IgD-negative memory B cell (primary cell): Measurements from ENCODE around the gene NABP1. TPM values are rescaled to one million over a fixed set of nuclear protein-coding genes. Genes with fewer than 3 reads are reported as not detected.

Experiments used
- H3K27ac Mint-ChIP-seq, 3 donors: one replicate each; pipeline ENCODE4 v1.8.0; 2020 to 2022; ENCODE audit warnings: mild to moderate bottlenecking in 3 of 3, mixed read lengths in 3 of 3, moderate library complexity in 1 of 3
- H3K27me3 Mint-ChIP-seq: one replicate; pipeline ENCODE4 v1.8.0; 2021; ENCODE audit warnings: mixed read lengths
- H3K36me3 Mint-ChIP-seq: one replicate; pipeline ENCODE4 v1.8.0; 2020; ENCODE audit warnings: mild to moderate bottlenecking, mixed read lengths
- H3K4me1 Mint-ChIP-seq, 3 donors: one replicate each; pipeline ENCODE4 v1.8.0; 2020 to 2022; ENCODE audit warnings: mixed read lengths in 3 of 3, mild to moderate bottlenecking in 1 of 3
- H3K4me3 Mint-ChIP-seq, 4 donors: one replicate each; pipeline ENCODE4 v1.8.0; 2020 to 2022; ENCODE audit warnings: mild to moderate bottlenecking in 4 of 4, mixed read lengths in 4 of 4, moderate library complexity in 3 of 4
- H3K9me3 Mint-ChIP-seq, 3 donors: one replicate each; pipeline ENCODE4 v1.8.0; 2020 to 2021; ENCODE audit warnings: mixed read lengths in 3 of 3, mild to moderate bottlenecking in 1 of 3
- polyA plus RNA-seq: library from polyadenylated mRNA; unstranded; fragments of 300-500 nt; fragmentation: Illumina TruSeq; gene quantifications from one replicate; pipeline ENCODE4 v1.2.3, GENCODE V29; 2021

NABP1 gene
- polyA plus RNA-seq, 1 donor from 2014 or later, result 12.4 TPM

DNA sequence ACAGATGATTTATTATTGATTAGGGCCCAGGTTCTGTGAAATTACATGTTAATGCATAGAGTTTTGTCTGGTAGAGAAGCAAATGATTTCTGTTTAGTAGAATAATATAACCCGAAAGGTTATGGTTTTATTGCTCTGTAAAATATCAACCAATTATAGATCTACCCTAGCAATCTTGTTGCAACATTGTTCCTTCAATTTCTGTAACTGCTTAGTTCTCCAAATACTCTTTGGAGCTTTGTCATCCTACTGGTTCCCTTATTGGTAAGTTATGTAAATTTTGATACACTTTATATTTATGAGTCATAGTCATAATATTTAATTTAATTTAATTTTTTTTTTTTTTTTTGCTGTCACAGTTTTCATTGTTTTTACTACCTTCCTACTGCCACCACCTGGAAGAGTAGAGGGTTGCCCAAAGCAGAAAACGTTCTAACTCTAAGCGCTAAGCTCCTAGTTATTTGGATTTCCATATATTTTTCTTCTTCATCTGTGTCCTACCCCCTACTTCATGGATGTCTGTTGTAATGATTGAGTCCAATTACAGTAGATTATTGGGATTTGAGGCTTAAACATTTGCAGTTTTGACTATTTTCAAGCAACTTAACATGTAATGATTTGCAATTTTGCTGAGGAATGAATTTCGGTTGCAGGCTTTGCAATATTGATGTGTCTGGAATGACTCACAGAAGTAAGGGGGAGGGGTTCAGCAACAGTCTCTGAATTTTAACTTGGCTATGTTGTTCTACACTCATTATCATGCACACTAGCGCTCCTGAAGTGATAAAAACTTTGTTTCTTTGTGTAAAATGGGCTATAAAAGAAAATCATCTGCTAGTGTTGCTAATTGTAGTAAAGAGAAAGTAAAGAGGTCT, 51.1 kb downstream of the NABP1 start:
- H3K9me3 Mint-ChIP-seq, result no peaks in the 10 kb centered on the region
- H3K27me3 Mint-ChIP-seq, result no peaks in the 10 kb centered on the region
- peaks cover 0 to 3% (median 0%) of the 10 kb centered on the region in 3 donors for H3K4me1 Mint-ChIP-seq
- H3K36me3 Mint-ChIP-seq, result no peaks in the 10 kb centered on the region
- no peak overlapping the region for H3K4me3 Mint-ChIP-seq
- no peak overlapping the region for H3K27ac Mint-ChIP-seq

GRCh38 chr2:191730263-191730662, 52.3 kb downstream of the NABP1 start:
- Mint-ChIP-seq H3K9me3 (no peaks in the 10 kb centered on the region), H3K27me3 (no peaks in the 10 kb centered on the region), H3K27ac (no peak overlapping the region), H3K4me3 (no peak overlapping the region), H3K4me1 (no peaks in the 10 kb centered on the region), H3K36me3 (no peaks in the 10 kb centered on the region)

Other genes with a start within 250 kb of the NABP1 start
- gene CAVIN2, start 169.0 kb downstream of the NABP1 start, polyA plus RNA-seq, result 4.8 TPM